A549 (cell line): ENCODE data around the gene NSD2. TPM values are rescaled to one million over a fixed set of nuclear protein-coding genes. Genes with fewer than 3 reads are reported as not detected.

ENCODE experiments used
- ATAC-seq, 2 experiments: fragments of 200-7000 bp in 1 of 2; fragments of >200 bp in 1 of 2; cut with Nextera tagmentation in 1 of 2; cut with Tn5 transposase in 1 of 2; 3 replicates each; pipeline versions ENCODE4 v1.8.0 to v1.9.1; 2018 to 2020; ENCODE audit warnings: mild to moderate bottlenecking in 1 of 2, moderate library complexity in 1 of 2
- CTCF ChIA-PET: fragments of 300-600 bp; sonication (Branson Sonifier 250); formaldehyde crosslinking; extraction: SDS; loops from one replicate; lab custom pipeline; 2021; ENCODE audit warnings: antibody characterized with exemption, inconsistent platforms; lab: Yijun Ruan, JAX
- POLR2A ChIA-PET: fragments of 350-600 bp; formaldehyde crosslinking; extraction: SDS; loops from one replicate; lab custom pipeline; 2021; ENCODE audit warnings: antibody characterized with exemption, inconsistent platforms; lab: Yijun Ruan, JAX
- DNase-seq, 2 experiments: peaks; one replicate each; pipeline versions ENCODE4 v3.0.0 to v3.0.0-alpha.2; 2011 to 2016; ENCODE audit warnings: low read depth in 1 of 2, low spot score in 1 of 2
- FAIRE-seq: peaks from 2 replicates; lab custom pipeline; 2011; peaks lifted over from hg19 to GRCh38; lab: Jason Lieb, UNC
- H3K27ac ChIP-seq, 2 experiments: fragments of >200 bp; sonication (Bioruptor Twin); formaldehyde crosslinking; 3 replicates each; pipeline ENCODE4 v1.5.1; 2016 to 2017
- H3K4me1 ChIP-seq: fragments of >200 bp; sonication (Bioruptor Twin); formaldehyde crosslinking; 3 replicates; pipeline ENCODE4 v1.6.1; 2016
- H3K4me2 ChIP-seq: fragments of >200 bp; sonication (Bioruptor Twin); formaldehyde crosslinking; 3 replicates; pipeline ENCODE4 v1.6.1; 2016
- H3K4me3 ChIP-seq: fragments of >200 bp; sonication (Bioruptor Twin); formaldehyde crosslinking; 3 replicates; pipeline ENCODE4 v1.5.1; 2016
- H3K9me3 ChIP-seq: fragments of >200 bp; sonication (Bioruptor Twin); formaldehyde crosslinking; 3 replicates; pipeline ENCODE4 v1.6.1; 2016
- ATOH8 ChIP-seq: fragments of 250-450 bp; sonication (Bioruptor Pico); IDR thresholded peaks from 2 replicates; pipeline ENCODE4 v1.5.0; 2020; ENCODE audit warnings: low read depth, mild to moderate bottlenecking, moderate library complexity
- CBX2 ChIP-seq: fragments of 200-600 bp; sonication (generic); IDR thresholded peaks from 2 replicates; pipeline ENCODE4 v1.6.1; 2016; ENCODE audit warnings: low read depth, mild to moderate bottlenecking, borderline replicate concordance
- CBX8 ChIP-seq: fragments of 200-600 bp; sonication (generic); IDR thresholded peaks from 2 replicates; pipeline ENCODE4 v1.6.1; 2016
- CHD2 ChIP-seq: fragments of 150-350 bp; IDR thresholded peaks from 2 replicates; pipeline ENCODE4 v1.6.1; 2014; ENCODE audit warnings: low read length; ENCODE audit not compliant: partially characterized antibody
- EHMT2 ChIP-seq: fragments of 200-600 bp; sonication (generic); IDR thresholded peaks from 2 replicates; pipeline ENCODE4 v1.6.1; 2016; ENCODE audit warnings: antibody characterized with exemption, low read depth, mild to moderate bottlenecking, moderate library complexity
- EP300 ChIP-seq, 2 experiments: fragments of >200 bp; sonication (Bioruptor Twin); formaldehyde crosslinking; IDR thresholded peaks; 2 replicates in 1 of 2; 3 replicates in 1 of 2; pipeline ENCODE4 v1.6.1; 2016 to 2017
- ESRRA ChIP-seq: fragments of 150-350 bp; IDR thresholded peaks from 2 replicates; pipeline ENCODE4 v1.6.1; 2014; ENCODE audit warnings: mild to moderate bottlenecking, low read length, borderline replicate concordance
- FOSL2 ChIP-seq, 2 experiments: fragments of 450-650 bp in 1 of 2; fragments of >200 bp in 1 of 2; sonication (Bioruptor Twin) in 1 of 2; formaldehyde crosslinking; IDR thresholded peaks; 2 replicates each; pipeline versions ENCODE4 v1.5.0 to v1.6.1; 2016 to 2020; ENCODE audit warnings: mild to moderate bottlenecking in 1 of 2, moderate library complexity in 1 of 2
- FOXS1 ChIP-seq: fragments of 250-450 bp; sonication (Bioruptor Pico); IDR thresholded peaks from 2 replicates; pipeline ENCODE4 v1.5.0; 2020; ENCODE audit warnings: mild to moderate bottlenecking, moderate library complexity
- GATA3 ChIP-seq: IDR thresholded peaks from 2 replicates; pipeline ENCODE4 v1.6.1; 2012; ENCODE audit warnings: borderline replicate concordance
- HOXA7 ChIP-seq: fragments of 250-450 bp; sonication (Bioruptor Pico); IDR thresholded peaks from 2 replicates; pipeline ENCODE4 v1.5.0; 2020; ENCODE audit warnings: mild to moderate bottlenecking, moderate library complexity
- JUN ChIP-seq, 2 experiments: fragments of >200 bp; sonication (Bioruptor Twin); formaldehyde crosslinking; IDR thresholded peaks; 2 replicates in 1 of 2; 3 replicates in 1 of 2; pipeline ENCODE4 v1.6.1; 2016 to 2017
- JUNB ChIP-seq: fragments of >200 bp; sonication (Bioruptor Twin); formaldehyde crosslinking; IDR thresholded peaks from 2 replicates; pipeline ENCODE4 v1.6.1; 2016
- KDM1A ChIP-seq: fragments of 200-600 bp; sonication (generic); IDR thresholded peaks from 2 replicates; pipeline ENCODE4 v1.6.1; 2016; ENCODE audit warnings: low read depth, mild to moderate bottlenecking
- MAZ ChIP-seq: fragments of 150-350 bp; IDR thresholded peaks from 2 replicates; pipeline ENCODE4 v1.6.1; 2014; ENCODE audit warnings: antibody characterized with exemption, low read depth, low read length, borderline replicate concordance
- RAD21 ChIP-seq, 2 experiments: fragments of >200 bp in 1 of 2; sonication (Bioruptor Twin) in 1 of 2; formaldehyde crosslinking in 1 of 2; IDR thresholded peaks in 1 of 2; conservative IDR thresholded peaks in 1 of 2; 2 replicates in 1 of 2; 3 replicates in 1 of 2; pipeline ENCODE4 v1.6.1; 2012 to 2018; ENCODE audit warnings: inconsistent platforms in 1 of 2
- RARB ChIP-seq: fragments of 250-450 bp; sonication (Bioruptor Pico); IDR thresholded peaks from 2 replicates; pipeline ENCODE4 v1.8.0; 2021; ENCODE audit warnings: mild to moderate bottlenecking, moderate library complexity
- RCOR1 ChIP-seq: fragments of 150-350 bp; IDR thresholded peaks from 2 replicates; pipeline ENCODE4 v1.6.1; 2014; ENCODE audit warnings: antibody characterized with exemption, low read length, low read depth
- RNF2 ChIP-seq: fragments of 200-600 bp; sonication (generic); IDR thresholded peaks from 2 replicates; pipeline ENCODE4 v1.6.1; 2016; ENCODE audit warnings: low read depth, mild to moderate bottlenecking, antibody characterized with exemption, moderate library complexity, borderline replicate concordance
- TP53 ChIP-seq: fragments of 250-450 bp; sonication (Bioruptor Pico); IDR thresholded peaks from 2 replicates; pipeline ENCODE4 v1.5.0; 2021; ENCODE audit warnings: mild to moderate bottlenecking, moderate library complexity
- ZSCAN20 ChIP-seq: fragments of 250-450 bp; sonication (Bioruptor Pico); IDR thresholded peaks from 2 replicates; pipeline ENCODE4 v1.8.0; 2022; ENCODE audit warnings: mild to moderate bottlenecking, moderate library complexity
- WGBS: methylation state at CpG from one replicate; pipeline ENCODE4 v1.1.6; 2017; ENCODE audit errors: missing lambda C conversion rate; 5-methylcytosine and 5-hydroxymethylcytosine counted together
- polyA plus RNA-seq, 4 experiments: library from polyadenylated mRNA; depleted of rRNA in 3 of 4; stranded (reverse); fragments of >200 nt; fragmentation: RNase III in 1 of 4; extraction: RNeasy Plus Mini Kit Qiagen cat#74134 plus additional on column Dnase treatment in 1 of 4; gene quantifications; 2 replicates in 3 of 4; 3 replicates in 1 of 4; pipeline ENCODE4 v1.2.3, GENCODE V29; 2011 to 2017
- TF ChIP-seq, protein P1 (sequence below): IDR thresholded peaks from 2 replicates; pipeline ENCODE4 v1.6.1; 2012
- TF ChIP-seq, protein P2 (sequence below): IDR thresholded peaks from 2 replicates; pipeline ENCODE4 v1.6.1; 2012; ENCODE audit warnings: low read depth, borderline replicate concordance
- TF ChIP-seq, protein P3 (sequence below): fragments of 250-450 bp; sonication (Bioruptor Pico); IDR thresholded peaks from 2 replicates; pipeline ENCODE4 v1.5.0; 2021; ENCODE audit warnings: mild to moderate bottlenecking, moderate library complexity, borderline replicate concordance
- TF ChIP-seq, protein P4 (sequence below): fragments of 450-650 bp; IDR thresholded peaks from 2 replicates; pipeline ENCODE4 v1.6.1; 2014; ENCODE audit warnings: antibody characterized with exemption

The NSD2 gene
- polyA plus RNA-seq, 2 of the 4 experiments (the other 2 are of a cell fraction) = 43.8 to 49.3 TPM

DNA sequence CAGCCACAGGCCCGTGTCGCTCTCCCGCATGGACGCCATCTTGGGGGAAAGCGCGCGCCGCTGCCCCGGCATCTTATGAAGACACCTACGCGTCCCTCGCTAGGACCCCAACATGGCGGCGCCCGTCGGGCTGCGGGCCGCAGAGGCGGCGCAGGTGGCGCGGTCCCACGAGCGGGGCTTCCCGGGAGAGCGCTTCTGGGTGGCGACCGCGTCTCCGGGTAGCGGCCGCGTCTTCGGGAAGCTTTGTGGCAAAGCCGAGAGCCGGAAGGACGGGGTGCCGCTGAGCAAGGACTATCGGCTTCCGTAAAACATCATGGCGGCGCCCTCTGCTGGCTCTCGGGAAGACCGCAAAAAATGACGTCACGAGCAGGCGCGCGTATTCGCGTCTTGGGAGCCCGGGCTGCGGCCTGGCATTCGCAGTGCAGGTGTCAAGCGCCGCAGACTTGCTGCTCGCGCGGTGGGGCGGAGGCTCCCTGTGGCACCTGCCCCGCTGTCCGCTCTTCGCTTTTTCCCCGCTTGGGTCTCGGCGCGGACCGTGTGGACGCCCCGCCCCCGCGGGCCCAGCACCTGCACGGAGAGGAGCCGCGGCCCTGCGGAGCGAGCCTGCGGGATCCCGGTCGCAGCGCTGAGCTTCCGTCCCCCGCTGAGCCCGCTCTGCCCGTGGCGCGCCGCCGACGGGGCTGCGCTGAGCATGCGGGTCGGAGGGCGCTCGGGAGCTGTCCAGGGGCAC lies 137.9 kb downstream of the NSD2 start, which contains the start of gene NELFA (continued):
- TF ChIP-seq CBX2 = no peak
- TF ChIP-seq RARB (CRISPR knock-in tag) = no peak
- no peak for TF ChIP-seq HOXA7 (CRISPR knock-in tag)
- TF ChIP-seq RAD21 (conservative IDR thresholded peaks at IDR 0.05 in 1 of 2, IDR thresholded peaks at IDR 0.05 in 1 of 2) = 0 out of 5 replicates have a peak, but pooled peaks of 1 of the 2 experiments have one; percentile 2
- TF ChIP-seq, protein P1, sequence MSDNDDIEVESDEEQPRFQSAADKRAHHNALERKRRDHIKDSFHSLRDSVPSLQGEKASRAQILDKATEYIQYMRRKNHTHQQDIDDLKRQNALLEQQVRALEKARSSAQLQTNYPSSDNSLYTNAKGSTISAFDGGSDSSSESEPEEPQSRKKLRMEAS = peak; percentile 84

GRCh38 chr4:2009651-2010233 lies 138.5 kb downstream of the NSD2 start:
- H3K27ac ChIP-seq = peak overlapping the region; percentile 97 to 99

GRCh38 chr4:2011583-2011982 lies 140.4 kb downstream of the NSD2 start:
- POLR2A ChIA-PET = no interaction called here
- Histone ChIP-seq H3K4me2 (no peak overlapping the region), H3K4me3 (no peak overlapping the region), H3K27ac (no peak overlapping the region), H3K4me1 (0 out of 3 replicates have a peak, but pooled peaks cover 7% of the 10 kb centered on the region), H3K9me3 (no peaks in the 10 kb centered on the region)
- WGBS = 87% methylated on average over 3 of the region's 3 CpGs
- DNase-seq (no peak), FAIRE-seq (no peak), ATAC-seq (no peak)
- CTCF ChIA-PET = no interaction called here
- no peak for TF ChIP-seq RCOR1
- no peak for TF ChIP-seq ESRRA
- no peak for TF ChIP-seq TP53 (CRISPR knock-in tag)
- TF ChIP-seq, protein P2, sequence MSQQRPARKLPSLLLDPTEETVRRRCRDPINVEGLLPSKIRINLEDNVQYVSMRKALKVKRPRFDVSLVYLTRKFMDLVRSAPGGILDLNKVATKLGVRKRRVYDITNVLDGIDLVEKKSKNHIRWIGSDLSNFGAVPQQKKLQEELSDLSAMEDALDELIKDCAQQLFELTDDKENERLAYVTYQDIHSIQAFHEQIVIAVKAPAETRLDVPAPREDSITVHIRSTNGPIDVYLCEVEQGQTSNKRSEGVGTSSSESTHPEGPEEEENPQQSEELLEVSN = no peak

More at GRCh38 chr4:2009651-2010233, 138.5 kb downstream of the NSD2 start:
- peak; percentile 39; the same call in 1 of the 2 replicates for TF ChIP-seq RNF2
- no peak for TF ChIP-seq CHD2
- TF ChIP-seq FOSL2 (IDR thresholded peaks at IDR 0.05) = no peak
- TF ChIP-seq FOSL2 (CRISPR knock-in tag; IDR thresholded peaks at IDR 0.05) = no peak
- no peak for FAIRE-seq
- WGBS = 29% methylated on average over 21 of the region's 23 CpGs
- CTCF ChIA-PET = interaction anchor here (0.7 to 0.9 kb wide), 3 partner anchors 11 to 25 kb away, joined by 3 read pairs; no protein-coding TSS in a partner anchor
- 0 out of 3 replicates have a peak, but pooled peaks cover 7% of the 10 kb centered on the region for H3K4me1 ChIP-seq
- POLR2A ChIA-PET = interaction anchor here (1.5 to 1.6 kb wide), 3 partner anchors 8 to 49 kb away, joined by 3 to 5 read pairs (median 4); no protein-coding TSS in a partner anchor
- H3K9me3 ChIP-seq = no peaks in the 10 kb centered on the region
- ATAC-seq = peak; percentile 82
- peak overlapping the region; percentile 91 for H3K4me2 ChIP-seq
- peak; percentile 73 to 83 for DNase-seq
- H3K4me3 ChIP-seq = peak overlapping the region; percentile 88

- no peak for FAIRE-seq
- Histone ChIP-seq H3K4me3 (no peak overlapping the region), H3K4me1 (no peaks in the 10 kb centered on the region), H3K9me3 (no peaks in the 10 kb centered on the region), H3K27ac (no peak overlapping the region), H3K4me2 (no peak overlapping the region)
- DNase-seq = no peak
- CTCF ChIA-PET = no interaction called here
- no peak for ATAC-seq
- TF ChIP-seq, protein P3, sequence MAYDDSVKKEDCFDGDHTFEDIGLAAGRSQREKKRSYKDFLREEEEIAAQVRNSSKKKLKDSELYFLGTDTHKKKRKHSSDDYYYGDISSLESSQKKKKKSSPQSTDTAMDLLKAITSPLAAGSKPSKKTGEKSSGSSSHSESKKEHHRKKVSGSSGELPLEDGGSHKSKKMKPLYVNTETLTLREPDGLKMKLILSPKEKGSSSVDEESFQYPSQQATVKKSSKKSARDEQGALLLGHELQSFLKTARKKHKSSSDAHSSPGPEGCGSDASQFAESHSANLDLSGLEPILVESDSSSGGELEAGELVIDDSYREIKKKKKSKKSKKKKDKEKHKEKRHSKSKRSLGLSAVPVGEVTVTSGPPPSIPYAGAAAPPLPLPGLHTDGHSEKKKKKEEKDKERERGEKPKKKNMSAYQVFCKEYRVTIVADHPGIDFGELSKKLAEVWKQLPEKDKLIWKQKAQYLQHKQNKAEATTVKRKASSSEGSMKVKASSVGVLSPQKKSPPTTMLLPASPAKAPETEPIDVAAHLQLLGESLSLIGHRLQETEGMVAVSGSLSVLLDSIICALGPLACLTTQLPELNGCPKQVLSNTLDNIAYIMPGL (CRISPR knock-in tag) = no peak
- TF ChIP-seq CBX8 = no peak
- no peak for TF ChIP-seq EHMT2
- no peak for TF ChIP-seq RARB (CRISPR knock-in tag)
- TF ChIP-seq RAD21 (conservative IDR thresholded peaks at IDR 0.05 in 1 of 2, IDR thresholded peaks at IDR 0.05 in 1 of 2) = no peak
- TF ChIP-seq JUNB = no peak
- no peak for TF ChIP-seq ATOH8 (CRISPR knock-in tag)
- no peak for TF ChIP-seq EP300 (IDR thresholded peaks at IDR 0.05)
- no peak for TF ChIP-seq GATA3
- TF ChIP-seq RNF2 = no peak
- TF ChIP-seq KDM1A = no peak
- no peak for TF ChIP-seq ZSCAN20 (CRISPR knock-in tag)
- TF ChIP-seq, protein P4, sequence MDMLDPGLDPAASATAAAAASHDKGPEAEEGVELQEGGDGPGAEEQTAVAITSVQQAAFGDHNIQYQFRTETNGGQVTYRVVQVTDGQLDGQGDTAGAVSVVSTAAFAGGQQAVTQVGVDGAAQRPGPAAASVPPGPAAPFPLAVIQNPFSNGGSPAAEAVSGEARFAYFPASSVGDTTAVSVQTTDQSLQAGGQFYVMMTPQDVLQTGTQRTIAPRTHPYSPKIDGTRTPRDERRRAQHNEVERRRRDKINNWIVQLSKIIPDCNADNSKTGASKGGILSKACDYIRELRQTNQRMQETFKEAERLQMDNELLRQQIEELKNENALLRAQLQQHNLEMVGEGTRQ = no peak
- TF ChIP-seq JUN (IDR thresholded peaks at IDR 0.05) = no peak
- no peak for TF ChIP-seq RCOR1
- no peak for TF ChIP-seq MAZ
- no peak for TF ChIP-seq FOXS1 (CRISPR knock-in tag)
- POLR2A ChIA-PET = no interaction called here
- 91% methylated on average over 4 of the region's 4 CpGs for WGBS
Measured at GRCh38 chr4:2015008-2015407, 143.8 kb downstream of the NSD2 start.
